ENCODE data around the gene IGSF21. TPM values are rescaled to one million over a fixed set of nuclear protein-coding genes. Genes with fewer than 3 reads are reported as not detected.

The IGSF21 gene
- total RNA-seq, 1 experiment from 2014 or later: 5.2 TPM

- no peak overlapping the region for H3K14ac ChIP-seq (ENCODE audit: insufficient read depth, low read length)
- no peak overlapping the region for H3K4me2 ChIP-seq (ENCODE audit: insufficient read depth, insufficient read length, low read length)
- no peaks in the 10 kb centered on the region for H3K36me3 Mint-ChIP-seq (ENCODE audit: insufficient read depth in 1 of 3, low read depth in 3 of 3)
- no peak overlapping the region for H3K56ac ChIP-seq (ENCODE audit: insufficient read length, low read depth, low read length)
- no peaks in the 10 kb centered on the region for H3K27me3 ChIP-seq (ENCODE audit: insufficient read depth, low read length)
- H2BK20ac ChIP-seq (ENCODE audit: low read depth, low read length, poor library complexity, severe bottlenecking): no peak overlapping the region
- no peak overlapping the region for H4K8ac ChIP-seq (replicated peaks; ENCODE audit: insufficient read length, low read depth, low read length)
- no peak overlapping the region for H3T11ph ChIP-seq (ENCODE audit: low read length)
- DNase-seq: no peak
- no peaks in the 10 kb centered on the region for H3K23me2 ChIP-seq (ENCODE audit: insufficient read length, low read depth, low read length, poor library complexity, severe bottlenecking)
- H2BK120ac ChIP-seq (ENCODE audit: low read depth, low read length, poor library complexity, severe bottlenecking): no peak overlapping the region
- H3K9me3 ChIP-seq (ENCODE audit: control insufficient read depth, low read depth, low read length): no peaks in the 10 kb centered on the region
- H3K27me3 Mint-ChIP-seq (ENCODE audit: low read depth): peaks cover 6% of the 10 kb centered on the region
- no peak overlapping the region for H3K23ac ChIP-seq (ENCODE audit: insufficient read length, low read depth, low read length)
- H3K4me1 Mint-ChIP-seq: peaks cover 37 to 56% of the 10 kb centered on the region in 2 experiments
- no peak overlapping the region for H3K9ac ChIP-seq (ENCODE audit: extremely low read depth, insufficient read length, low read length)
- H3K79me2 ChIP-seq (ENCODE audit: insufficient read depth, low read length): no peaks in the 10 kb centered on the region
- no peaks in the 10 kb centered on the region for H3K79me1 ChIP-seq (ENCODE audit: insufficient read depth, low read depth, low read length, poor library complexity, severe bottlenecking)
- H3K4me3 Mint-ChIP-seq: no peak overlapping the region
- no peak overlapping the region for H3K27ac ChIP-seq (ENCODE audit: insufficient read length, low read depth, low read length)
- no peak overlapping the region for H3K4ac ChIP-seq (ENCODE audit: low read depth, low read length)
- 0 out of 2 replicates have a peak, but pooled peaks cover 2% of the 10 kb centered on the region for H3K4me1 ChIP-seq (ENCODE audit: insufficient read depth, low read length)
- no peak overlapping the region for H3K18ac ChIP-seq (ENCODE audit: insufficient read length, low read depth, low read length)
- H2AFZ ChIP-seq (ENCODE audit: low read length): no peak overlapping the region
- H3K27ac Mint-ChIP-seq: no peak overlapping the region; a peak in 1 of 7 replicates
- no peak overlapping the region for H2BK12ac ChIP-seq (ENCODE audit: insufficient read length, low read depth, low read length)
- WGBS (ENCODE audit: extremely low coverage, insufficient read length, low lambda C conversion rate): no CpG with 5 or more reads among the region's 1 CpG
- H3K9me3 Mint-ChIP-seq: no peaks in the 10 kb centered on the region
- H4K20me1 ChIP-seq (ENCODE audit: control insufficient read depth, insufficient read depth, insufficient read length): peaks cover 3% of the 10 kb centered on the region
- H2AK5ac ChIP-seq (ENCODE audit: insufficient read length, low read length): no peak overlapping the region
- H4K5ac ChIP-seq (ENCODE audit: insufficient read length, low read depth, low read length): no peak overlapping the region
- no peak for TF ChIP-seq CTCF (conservative IDR thresholded peaks at IDR 0.05)
- H2BK15ac ChIP-seq (ENCODE audit: low read depth, low read length): no peak overlapping the region
- no peak overlapping the region for H2BK5ac ChIP-seq (ENCODE audit: insufficient read length, low read length)
- no peak overlapping the region for H4K91ac ChIP-seq (ENCODE audit: insufficient read length, low read depth, low read length)
These were observed 245.9 kb downstream of the IGSF21 start for GRCh38 chr1:18353528-18353927.

Data from H9 (cell line).